ENCODE measurements around the gene RAB7A. TPM values are rescaled to one million over a fixed set of nuclear protein-coding genes. Genes with fewer than 3 reads are reported as not detected.

The RAB7A gene
- total RNA-seq, 1 donor from 2014 or later = 278 TPM

DNA sequence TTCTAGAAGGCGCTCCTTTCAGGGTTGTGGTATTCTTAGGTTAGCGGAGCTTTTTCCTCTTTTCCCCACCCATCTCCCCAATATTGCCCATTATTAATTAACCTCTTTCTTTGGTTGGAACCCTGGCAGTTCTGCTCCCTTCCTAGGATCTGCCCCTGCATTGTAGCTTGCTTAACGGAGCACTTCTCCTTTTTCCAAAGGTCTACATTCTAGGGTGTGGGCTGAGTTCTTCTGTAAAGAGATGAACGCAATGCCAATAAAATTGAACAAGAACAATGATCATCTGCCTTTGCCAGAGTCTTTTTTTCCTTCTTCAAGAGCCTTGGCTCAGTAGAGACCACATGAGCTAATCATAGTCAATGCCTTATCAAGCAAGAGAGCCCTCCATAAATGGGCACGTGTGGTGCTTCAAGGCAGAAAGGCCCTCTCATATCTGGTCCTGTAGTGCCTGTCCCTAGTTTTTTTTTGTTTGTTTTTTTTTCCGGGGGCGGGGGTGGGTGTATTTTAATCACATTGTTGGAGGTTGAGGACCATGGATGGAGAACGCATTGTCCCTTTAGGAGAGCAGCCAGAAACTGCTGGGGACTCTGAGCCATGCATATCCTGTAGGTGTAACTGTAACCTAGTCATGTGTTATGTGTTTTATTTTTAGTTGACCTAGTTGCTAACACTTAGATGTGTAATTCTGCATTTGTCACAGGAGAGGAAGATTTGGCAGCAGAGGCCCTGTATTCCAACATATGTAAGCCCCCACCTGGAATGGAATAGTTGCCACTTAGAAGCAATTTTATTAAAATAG, 88.7 kb downstream of the RAB7A start:
- peak; percentile 38 to 59 for ATAC-seq
- Histone ChIP-seq H3K4me3 (no peak overlapping the region), H3K36me3 (peaks cover 91% of the 10 kb centered on the region), H3K27me3 (ENCODE audit: low read depth) (no peaks in the 10 kb centered on the region), H3K27ac (no peak overlapping the region), H3K9me3 (no peaks in the 10 kb centered on the region), H3K4me1 (peaks cover 29% of the 10 kb centered on the region)
- intact Hi-C loops (cut with DNase I) = no loop called here
- no peak for DNase-seq
- TF ChIP-seq, protein P1, sequence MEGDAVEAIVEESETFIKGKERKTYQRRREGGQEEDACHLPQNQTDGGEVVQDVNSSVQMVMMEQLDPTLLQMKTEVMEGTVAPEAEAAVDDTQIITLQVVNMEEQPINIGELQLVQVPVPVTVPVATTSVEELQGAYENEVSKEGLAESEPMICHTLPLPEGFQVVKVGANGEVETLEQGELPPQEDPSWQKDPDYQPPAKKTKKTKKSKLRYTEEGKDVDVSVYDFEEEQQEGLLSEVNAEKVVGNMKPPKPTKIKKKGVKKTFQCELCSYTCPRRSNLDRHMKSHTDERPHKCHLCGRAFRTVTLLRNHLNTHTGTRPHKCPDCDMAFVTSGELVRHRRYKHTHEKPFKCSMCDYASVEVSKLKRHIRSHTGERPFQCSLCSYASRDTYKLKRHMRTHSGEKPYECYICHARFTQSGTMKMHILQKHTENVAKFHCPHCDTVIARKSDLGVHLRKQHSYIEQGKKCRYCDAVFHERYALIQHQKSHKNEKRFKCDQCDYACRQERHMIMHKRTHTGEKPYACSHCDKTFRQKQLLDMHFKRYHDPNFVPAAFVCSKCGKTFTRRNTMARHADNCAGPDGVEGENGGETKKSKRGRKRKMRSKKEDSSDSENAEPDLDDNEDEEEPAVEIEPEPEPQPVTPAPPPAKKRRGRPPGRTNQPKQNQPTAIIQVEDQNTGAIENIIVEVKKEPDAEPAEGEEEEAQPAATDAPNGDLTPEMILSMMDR (IDR thresholded peaks at IDR 0.05) = no peak

DNA sequence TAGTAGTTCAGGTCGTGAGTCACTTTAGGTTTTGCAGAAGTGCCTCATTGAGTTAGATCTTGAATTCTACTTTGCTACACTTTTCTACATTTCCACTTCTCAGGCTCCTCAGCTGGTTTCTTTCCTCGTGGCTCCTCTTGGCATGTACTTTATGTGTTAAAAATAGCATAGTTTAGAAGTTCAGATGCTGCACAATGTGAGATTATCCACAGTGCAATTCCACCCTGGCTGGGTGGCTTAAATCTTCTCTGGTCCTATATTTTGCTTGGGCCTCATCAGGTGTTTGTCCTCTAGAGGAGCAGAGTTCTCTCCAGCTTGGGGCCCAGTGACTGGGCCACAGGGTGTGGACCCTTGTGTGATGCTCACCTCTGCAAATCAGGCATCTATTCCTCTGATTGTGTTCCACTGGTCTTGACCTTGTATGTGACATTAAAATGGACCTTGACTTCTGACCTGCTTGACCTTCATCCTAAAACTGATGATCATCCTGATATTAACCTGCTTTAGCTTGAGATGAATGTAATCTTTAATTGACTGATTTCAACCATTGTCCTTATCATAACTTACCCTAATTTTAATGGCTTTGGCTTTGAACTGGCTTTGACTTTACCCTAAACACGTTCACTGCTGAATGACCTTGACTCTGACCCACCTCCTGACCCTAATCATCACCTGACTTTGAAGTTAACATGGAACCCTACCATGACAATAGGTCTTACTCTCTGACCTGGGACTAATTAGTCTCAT, 89.5 kb downstream of the RAB7A start:
- Histone ChIP-seq H3K4me1 (peaks cover 29% of the 10 kb centered on the region), H3K9me3 (no peaks in the 10 kb centered on the region), H3K27me3 (ENCODE audit: low read depth) (no peaks in the 10 kb centered on the region), H3K27ac (no peak overlapping the region), H3K36me3 (peaks cover 89% of the 10 kb centered on the region), H3K4me3 (no peak overlapping the region)
- ATAC-seq (no peak), DNase-seq (no peak)
- TF ChIP-seq, protein P1 (IDR thresholded peaks at IDR 0.05) = no peak
- intact Hi-C loops (cut with DNase I) = no loop called here

DNA sequence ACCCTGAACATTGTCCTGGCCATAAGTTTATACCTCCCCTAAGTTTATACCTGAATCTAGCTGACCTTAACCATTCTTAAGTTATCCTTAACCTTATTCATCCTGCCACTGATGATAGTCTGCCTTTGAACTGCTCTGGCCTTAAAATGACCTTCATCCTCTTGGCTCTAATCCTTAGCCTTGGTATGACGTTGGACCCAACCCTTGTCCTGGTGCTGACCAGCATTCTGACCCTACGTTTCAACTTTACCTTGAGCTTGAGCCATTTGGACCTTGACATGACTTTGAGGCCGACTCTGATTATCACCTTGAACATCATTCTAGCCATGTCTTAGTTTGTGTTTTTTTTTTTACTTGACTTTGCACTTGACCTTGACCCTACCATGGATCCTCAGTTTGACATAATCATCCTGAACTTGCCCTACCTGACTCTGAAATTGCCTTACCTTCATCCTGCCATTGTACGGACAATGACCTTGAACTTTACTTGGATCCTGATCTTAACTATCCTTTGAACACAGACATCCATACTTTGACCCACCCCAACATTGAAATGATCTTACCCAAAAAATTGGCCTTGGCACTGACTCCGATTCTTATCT, 92.3 kb downstream of the RAB7A start:
- H3K9me3 ChIP-seq = no peaks in the 10 kb centered on the region
- H3K36me3 ChIP-seq = peaks cover 62% of the 10 kb centered on the region
- H3K27ac ChIP-seq = no peak overlapping the region
- DNase-seq = no peak
- H3K27me3 ChIP-seq (ENCODE audit: low read depth) = no peaks in the 10 kb centered on the region
- TF ChIP-seq, protein P1 (IDR thresholded peaks at IDR 0.05) = no peak
- ATAC-seq = no peak
- intact Hi-C loops (cut with DNase I) = no loop called here
- H3K4me3 ChIP-seq = no peak overlapping the region
- H3K4me1 ChIP-seq = peaks cover 20% of the 10 kb centered on the region

DNA sequence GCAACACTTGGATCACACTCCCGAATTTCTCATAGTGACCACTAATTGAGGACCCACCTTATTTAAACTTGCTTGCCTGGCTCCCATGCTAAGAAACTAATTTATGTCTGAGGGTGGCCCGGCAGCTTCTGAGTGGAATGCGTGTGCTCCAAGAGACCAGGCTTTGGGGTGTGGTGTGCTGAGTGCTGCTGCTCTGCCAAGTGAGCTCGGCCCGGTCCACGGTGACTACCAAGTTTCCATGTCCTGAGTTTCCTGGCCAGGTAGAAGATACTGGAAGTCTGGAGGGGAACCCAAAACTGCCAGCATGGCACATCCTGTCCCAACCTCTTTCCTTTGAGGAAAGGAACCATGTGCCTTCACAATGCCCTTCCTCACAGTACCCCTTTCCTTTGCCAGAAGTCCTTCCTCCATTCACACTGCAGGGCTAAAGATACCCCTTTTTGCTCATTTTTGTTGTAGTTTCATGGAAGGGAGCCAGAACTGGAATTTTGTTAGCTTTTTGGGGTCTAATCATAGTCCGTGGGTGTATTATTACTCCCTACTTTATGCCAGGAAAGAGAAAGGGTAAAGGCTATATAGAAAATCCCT, 94.4 kb downstream of the RAB7A start:
- Histone ChIP-seq H3K27me3 (ENCODE audit: low read depth) (no peaks in the 10 kb centered on the region), H3K4me1 (peaks cover 5% of the 10 kb centered on the region), H3K9me3 (no peaks in the 10 kb centered on the region), H3K36me3 (peaks cover 46% of the 10 kb centered on the region), H3K27ac (no peak overlapping the region), H3K4me3 (no peak overlapping the region)
- intact Hi-C loops (cut with DNase I) = no loop called here
- ATAC-seq (no peak), DNase-seq (no peak)
- TF ChIP-seq, protein P1 (IDR thresholded peaks at IDR 0.05) = no peak

DNA sequence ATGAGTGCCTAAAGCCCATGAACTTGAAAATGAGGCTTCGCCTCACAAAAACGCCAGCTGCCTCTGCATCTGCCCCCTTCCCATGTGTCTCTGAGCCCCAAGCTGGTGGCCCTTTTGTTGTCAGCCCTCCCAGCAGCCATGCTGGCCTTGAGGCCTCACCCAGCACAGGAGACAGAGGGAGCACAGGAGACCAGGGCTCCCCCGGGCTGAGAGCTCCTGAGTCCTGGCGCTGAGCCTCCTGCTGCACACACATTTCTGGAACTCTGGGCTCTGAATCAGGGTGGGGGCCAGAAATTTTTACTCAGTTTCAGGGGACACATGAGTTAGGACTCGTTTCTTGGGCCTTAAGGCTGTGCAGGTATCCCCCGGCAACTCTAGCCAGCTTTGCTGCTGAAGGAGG, 97.0 kb downstream of the RAB7A start:
- H3K9me3 ChIP-seq = no peaks in the 10 kb centered on the region
- no peak overlapping the region for H3K4me3 ChIP-seq
- TF ChIP-seq, protein P1 (IDR thresholded peaks at IDR 0.05) = no peak
- no peak overlapping the region for H3K27ac ChIP-seq
- peaks cover 22% of the 10 kb centered on the region for H3K36me3 ChIP-seq
- no peak for ATAC-seq
- no peaks in the 10 kb centered on the region for H3K27me3 ChIP-seq (ENCODE audit: low read depth)
- no peaks in the 10 kb centered on the region for H3K4me1 ChIP-seq
- no peak for DNase-seq
- intact Hi-C loops (cut with DNase I) = no loop called here

Data from lower lobe of right lung (tissue), 2 donors.